ENCODE results near the gene KRT73. TPM values are rescaled to one million over a fixed set of nuclear protein-coding genes. Genes with fewer than 3 reads are reported as not detected.

KRT73 gene
- total RNA-seq, 1 donor, result 0.27 TPM

GRCh38 chr12:52577316-52577715 lies 41.0 kb downstream of the KRT73 start:
- DNase-seq (ENCODE audit: low read depth in 2 of 3, low spot score in 2 of 3), result no peak

DNA sequence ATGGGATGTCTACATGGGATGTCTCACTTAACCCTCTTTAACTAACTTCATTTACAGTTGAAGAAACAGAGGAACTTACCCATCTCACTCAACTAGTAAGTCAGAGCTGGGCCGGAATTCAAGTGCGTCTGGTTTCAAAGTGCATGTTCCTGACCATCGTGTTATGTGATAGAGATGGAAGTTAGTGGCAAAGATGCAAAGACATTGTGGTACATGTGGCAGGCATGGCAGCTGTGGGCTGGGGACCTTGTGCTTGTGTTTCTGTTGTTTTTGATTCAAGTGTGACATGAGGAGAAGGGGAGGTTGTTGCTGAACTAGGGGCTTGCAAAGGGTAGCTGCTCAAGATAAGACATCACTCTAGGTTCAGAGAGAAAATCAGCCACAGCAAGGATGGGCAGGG lies 42.4 kb downstream of the KRT73 start:
- no peak for DNase-seq (ENCODE audit: low read depth in 2 of 3, low spot score in 2 of 3)

DNA sequence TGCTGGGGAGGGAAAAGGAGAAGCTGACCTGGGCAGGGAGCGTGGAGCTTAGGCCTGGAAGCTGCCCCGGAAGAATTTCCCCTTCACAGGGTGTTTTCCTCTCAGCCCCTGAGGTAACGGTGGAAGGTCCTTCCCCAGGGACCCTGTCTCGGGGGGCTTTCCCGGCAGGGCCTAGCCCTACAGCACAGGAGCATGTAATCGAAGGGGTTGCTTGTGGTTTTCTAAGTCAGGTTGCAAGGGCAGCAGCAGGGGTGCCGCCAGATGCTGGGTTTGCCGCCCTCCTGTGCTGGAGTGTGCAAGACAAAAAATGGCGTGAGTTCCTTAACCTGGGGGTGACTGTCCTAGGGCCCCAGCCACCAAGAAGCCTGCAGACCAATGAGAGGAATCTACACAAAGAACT lies 43.1 kb downstream of the KRT73 start:
- no peak for DNase-seq (ENCODE audit: low read depth in 2 of 3, low spot score in 2 of 3)

DNA sequence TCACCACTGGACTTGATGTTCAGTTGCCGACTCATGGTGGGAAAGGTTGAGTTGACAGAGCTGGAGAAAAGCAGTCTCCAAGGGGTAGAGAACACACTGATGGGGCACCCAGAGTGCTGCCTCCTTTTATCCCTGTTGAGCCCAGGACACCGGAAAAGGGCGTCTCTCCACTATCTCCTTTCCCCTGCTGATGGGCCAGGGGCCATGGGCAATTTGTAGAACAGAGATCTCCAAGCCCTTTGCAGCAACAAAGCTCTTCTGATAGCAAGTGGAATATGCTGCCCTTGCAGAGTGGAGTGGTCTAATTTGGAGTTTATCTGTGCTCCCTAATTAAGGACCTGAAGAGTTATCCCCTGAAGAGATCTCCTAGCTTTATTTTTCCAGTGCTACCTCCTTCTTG lies 44.6 kb downstream of the KRT73 start, which contains the start of gene KRT74:
Gene KRT74 (minus strand): TSS at position 101 of the 400 bp plus-strand sequence. CDS start 66 bp downstream, at position 35.
- no peak for DNase-seq (ENCODE audit: low read depth in 2 of 3, low spot score in 2 of 3)

DNA sequence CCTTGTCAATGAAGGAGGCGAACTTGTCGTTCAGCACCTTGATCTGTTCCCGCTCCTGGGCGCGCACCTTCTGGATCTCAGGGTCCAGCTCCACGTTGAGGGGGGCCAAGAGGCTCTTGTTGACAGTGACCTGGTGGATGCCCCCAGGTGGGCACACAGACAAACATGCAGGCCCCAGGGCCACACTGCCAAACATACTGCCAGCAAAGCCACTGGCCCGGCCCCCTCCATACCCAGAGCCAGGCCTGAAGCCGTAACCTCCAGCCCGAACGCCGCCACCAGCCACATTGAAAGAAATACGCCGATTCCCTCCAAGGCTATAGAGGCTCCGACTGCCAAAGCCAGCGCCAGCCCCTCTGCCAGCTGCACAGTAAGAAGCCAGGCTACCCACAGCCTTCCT lies 45.1 kb downstream of the KRT73 start:
- DNase-seq (ENCODE audit: low read depth in 2 of 3, low spot score in 2 of 3), result no peak

- DNase-seq (ENCODE audit: low read depth in 2 of 3, low spot score in 2 of 3), result no peak
Observed at GRCh38 chr12:52570511-52570910, 47.8 kb downstream of the KRT73 start.

- DNase-seq (ENCODE audit: low read depth in 2 of 3, low spot score in 2 of 3), result no peak
Observed at GRCh38 chr12:52568111-52568510, 50.2 kb downstream of the KRT73 start.

GRCh38 chr12:52566847-52567291 lies 51.5 kb downstream of the KRT73 start:
- DNase-seq (ENCODE audit: low read depth in 2 of 3, low spot score in 2 of 3), result no peak

GRCh38 chr12:52564582-52564981 lies 53.8 kb downstream of the KRT73 start:
- DNase-seq (ENCODE audit: low read depth in 2 of 3, low spot score in 2 of 3), result no peak

DNA sequence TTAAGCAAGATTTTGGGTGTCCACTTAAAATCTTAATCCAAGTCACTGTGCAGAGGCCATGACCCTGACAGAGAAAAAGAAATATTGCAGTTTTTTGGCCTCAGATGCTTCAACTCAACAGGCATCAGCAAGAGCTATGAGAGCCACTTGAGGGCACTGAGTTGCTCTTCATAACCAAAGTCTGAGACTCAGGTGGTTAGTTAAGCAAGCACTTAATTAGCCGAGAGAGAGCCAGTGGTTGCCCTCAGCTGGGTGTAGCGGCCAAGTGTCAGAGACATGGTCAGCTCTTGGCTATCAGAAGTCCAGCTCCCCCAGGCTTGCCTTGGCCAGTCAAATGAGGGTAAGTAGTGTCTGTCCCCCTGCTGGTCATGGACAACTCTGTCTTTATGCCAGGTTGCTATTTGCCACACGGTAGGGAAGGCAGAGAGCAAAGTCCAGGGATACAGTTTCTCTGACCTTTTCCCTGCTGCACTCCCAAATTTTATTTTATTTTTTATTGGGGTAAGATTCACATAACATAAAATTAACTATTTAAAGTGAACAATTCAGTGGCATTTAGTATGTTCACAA lies 56.4 kb downstream of the KRT73 start:
- no peak for DNase-seq (ENCODE audit: low read depth in 2 of 3, low spot score in 2 of 3)

DNA sequence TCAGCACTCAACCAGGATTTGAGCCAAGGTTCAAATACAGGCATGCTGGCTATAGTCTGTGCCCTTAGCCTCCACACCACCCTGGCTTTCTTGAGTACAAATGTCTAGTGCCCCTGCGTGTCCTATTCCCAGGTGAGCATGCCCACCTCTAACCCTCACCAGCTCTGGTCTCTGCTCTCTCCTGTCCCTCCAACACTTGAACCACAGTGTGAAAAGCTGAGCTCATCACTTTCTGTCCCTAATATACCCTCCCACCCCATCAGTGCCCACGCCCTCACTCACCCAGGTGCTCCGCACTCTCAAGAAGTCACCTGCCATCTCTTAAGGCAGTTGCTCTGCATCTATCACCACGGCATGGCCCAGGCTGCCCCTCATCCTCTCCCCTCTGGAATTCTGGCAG lies 58.4 kb downstream of the KRT73 start:
- no peak for DNase-seq (ENCODE audit: low read depth in 2 of 3, low spot score in 2 of 3)

- no peak for DNase-seq (ENCODE audit: low read depth in 2 of 3, low spot score in 2 of 3)
Observed at GRCh38 chr12:52558781-52559445, 59.4 kb downstream of the KRT73 start.

Other genes with a start within 250 kb of the KRT73 start
- not detected for gene KRT84, start 232.9 kb downstream of the KRT73 start, total RNA-seq
- gene KRT82, start 212.2 kb downstream of the KRT73 start, total RNA-seq, result not detected
- not detected for gene KRT75, start 184.2 kb downstream of the KRT73 start, total RNA-seq
- not detected for gene KRT6B, start 166.4 kb downstream of the KRT73 start, total RNA-seq
- not detected for gene KRT6C, start 144.8 kb downstream of the KRT73 start, total RNA-seq
- not detected for gene KRT6A, start 125.3 kb downstream of the KRT73 start, total RNA-seq
- gene KRT5, start 98.2 kb downstream of the KRT73 start, total RNA-seq, result not detected
- gene KRT71, start 65.4 kb downstream of the KRT73 start, total RNA-seq, result not detected
- not detected for gene KRT74, start 44.7 kb downstream of the KRT73 start, total RNA-seq
- under 0.01 TPM for gene KRT72, start 17.1 kb downstream of the KRT73 start, total RNA-seq
- gene KRT2, start 33.7 kb upstream of the KRT73 start, total RNA-seq, result not detected
- gene KRT1, start 61.8 kb upstream of the KRT73 start, total RNA-seq, result 1.1 TPM
- not detected for gene KRT77, start 85.0 kb upstream of the KRT73 start, total RNA-seq
- not detected for gene KRT76, start 158.8 kb upstream of the KRT73 start, total RNA-seq
- gene KRT3, start 177.6 kb upstream of the KRT73 start, total RNA-seq, result not detected
- not detected for gene KRT4, start 195.6 kb upstream of the KRT73 start, total RNA-seq
- gene KRT79, start 215.8 kb upstream of the KRT73 start, total RNA-seq, result under 0.01 TPM
- not detected for gene KRT78, start 230.4 kb upstream of the KRT73 start, total RNA-seq